HL-60 (cell line): ENCODE results near the gene ZNF365.

Experiments used
- POLR2AphosphoS5 ChIP-seq: IDR thresholded peaks from 2 replicates; pipeline ENCODE4 v1.6.1; 2012; ENCODE audit warnings: low read depth
- TF ChIP-seq, protein P1 (sequence below): IDR thresholded peaks from one replicate; pipeline ENCODE4 v1.5.1; 2011; ENCODE audit warnings: low read length, control low read depth, inconsistent platforms; ENCODE audit not compliant: insufficient read depth

DNA sequence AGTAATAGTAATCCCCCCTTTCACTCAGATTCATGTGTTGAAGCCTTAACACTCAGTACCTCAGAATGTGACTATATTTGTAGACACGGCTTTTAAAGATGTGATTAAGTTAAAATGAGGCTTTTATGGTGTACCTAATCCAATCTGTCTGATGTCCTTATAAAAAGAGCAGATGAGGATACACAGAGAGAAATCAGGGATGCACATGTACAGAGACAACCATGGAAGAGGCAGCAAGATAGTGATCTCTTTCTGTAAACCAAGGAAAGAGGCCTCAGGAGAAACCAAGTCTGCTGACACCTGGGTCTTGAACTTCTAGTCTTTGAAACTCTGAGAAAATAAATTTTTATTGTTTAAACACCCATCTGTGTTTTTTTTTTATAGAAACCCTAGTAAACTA is 44.0 kb upstream of the ZNF365 start:
- no peak for TF ChIP-seq POLR2AphosphoS5
- TF ChIP-seq, protein P1, sequence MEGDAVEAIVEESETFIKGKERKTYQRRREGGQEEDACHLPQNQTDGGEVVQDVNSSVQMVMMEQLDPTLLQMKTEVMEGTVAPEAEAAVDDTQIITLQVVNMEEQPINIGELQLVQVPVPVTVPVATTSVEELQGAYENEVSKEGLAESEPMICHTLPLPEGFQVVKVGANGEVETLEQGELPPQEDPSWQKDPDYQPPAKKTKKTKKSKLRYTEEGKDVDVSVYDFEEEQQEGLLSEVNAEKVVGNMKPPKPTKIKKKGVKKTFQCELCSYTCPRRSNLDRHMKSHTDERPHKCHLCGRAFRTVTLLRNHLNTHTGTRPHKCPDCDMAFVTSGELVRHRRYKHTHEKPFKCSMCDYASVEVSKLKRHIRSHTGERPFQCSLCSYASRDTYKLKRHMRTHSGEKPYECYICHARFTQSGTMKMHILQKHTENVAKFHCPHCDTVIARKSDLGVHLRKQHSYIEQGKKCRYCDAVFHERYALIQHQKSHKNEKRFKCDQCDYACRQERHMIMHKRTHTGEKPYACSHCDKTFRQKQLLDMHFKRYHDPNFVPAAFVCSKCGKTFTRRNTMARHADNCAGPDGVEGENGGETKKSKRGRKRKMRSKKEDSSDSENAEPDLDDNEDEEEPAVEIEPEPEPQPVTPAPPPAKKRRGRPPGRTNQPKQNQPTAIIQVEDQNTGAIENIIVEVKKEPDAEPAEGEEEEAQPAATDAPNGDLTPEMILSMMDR, result no peak
